PC-9 (cell line): ENCODE results near the gene PDE6B. TPM values are rescaled to one million over a fixed set of nuclear protein-coding genes. Genes with fewer than 3 reads are reported as not detected.

Experiments
- BruUV-seq: library from RNA; stranded (reverse); fragments of 400-500 nt; replicated peaks from 2 replicates; lab custom pipeline; 2021; lab: Mats Ljungman, UMichigan
- CTCF ChIA-PET: fragments of 300-600 bp; sonication (Branson Sonifier 250); formaldehyde crosslinking; loops from one replicate; lab custom pipeline; 2022; ENCODE audit warnings: antibody characterized with exemption; lab: Charles Lee
- POLR2A ChIA-PET: fragments of 300-600 bp; sonication (Branson Sonifier 250); formaldehyde crosslinking; loops from one replicate; lab custom pipeline; 2022; ENCODE audit warnings: antibody characterized with exemption; ENCODE audit not compliant: unreplicated experiment; lab: Charles Lee
- DNase-seq, 2 experiments: peaks; one replicate each; pipeline versions ENCODE4 v3.0.0 to v3.0.0-alpha.2; 2015 to 2022; ENCODE audit warnings: mixed read lengths in 1 of 2
- H2AFZ ChIP-seq: fragments of 200-600 bp; sonication (generic); 2 replicates; pipeline ENCODE4 v1.8.1; 2017; ENCODE audit warnings: antibody characterized with exemption
- H3F3A ChIP-seq: fragments of 200-600 bp; sonication (generic); 2 replicates; pipeline ENCODE4 v1.8.1; 2017; ENCODE audit warnings: antibody characterized with exemption, mild to moderate bottlenecking, low read depth; ENCODE audit not compliant: insufficient read depth
- H3K27ac ChIP-seq: fragments of 200-600 bp; sonication (generic); 2 replicates; pipeline ENCODE4 v1.6.1; 2016; ENCODE audit warnings: mixed run types
- H3K27me3 ChIP-seq: fragments of 200-600 bp; sonication (generic); 2 replicates; pipeline ENCODE4 v1.6.1; 2016; ENCODE audit warnings: low read depth, mixed run types; ENCODE audit not compliant: insufficient read depth
- H3K36me3 ChIP-seq: fragments of 200-600 bp; sonication (generic); 2 replicates; pipeline ENCODE4 v1.6.1; 2016; ENCODE audit warnings: low read depth, mixed run types
- H3K4me1 ChIP-seq: fragments of 200-600 bp; sonication (generic); replicated peaks from 2 replicates; pipeline ENCODE4 v1.6.1; 2016; ENCODE audit warnings: mixed run types; ENCODE audit not compliant: insufficient read depth
- H3K4me2 ChIP-seq: fragments of 200-600 bp; sonication (generic); 2 replicates; pipeline ENCODE4 v1.6.1; 2017; ENCODE audit warnings: mixed run types
- H3K4me3 ChIP-seq: fragments of 200-600 bp; sonication (generic); 2 replicates; pipeline ENCODE4 v1.6.1; 2016; ENCODE audit warnings: mixed run types
- H3K79me2 ChIP-seq: fragments of 200-600 bp; sonication (generic); 2 replicates; pipeline ENCODE4 v1.6.1; 2017; ENCODE audit warnings: low read depth, mixed run types
- H3K9me2 ChIP-seq: fragments of 200-600 bp; sonication (generic); 2 replicates; pipeline ENCODE4 v1.8.1; 2017; ENCODE audit warnings: mild to moderate bottlenecking; ENCODE audit not compliant: insufficient read depth
- H3K9me3 ChIP-seq: fragments of 200-600 bp; sonication (generic); 2 replicates; pipeline ENCODE4 v1.8.1; 2016; ENCODE audit warnings: low read depth; ENCODE audit not compliant: insufficient read depth
- H4K20me1 ChIP-seq: fragments of 200-600 bp; sonication (generic); 2 replicates; pipeline ENCODE4 v1.8.1; 2017; ENCODE audit not compliant: insufficient read depth
- EZH2 ChIP-seq: fragments of 200-600 bp; sonication (generic); IDR thresholded peaks from 2 replicates; pipeline ENCODE4 v1.8.0; 2017; ENCODE audit warnings: antibody characterized with exemption, low read depth
- intact Hi-C: fragments of 100-400 bp; cut with micrococcal nuclease; formaldehyde crosslinking; loops from one replicate; pipeline ENCODE4 v1.10.0; 2022; ENCODE audit not compliant: unreplicated experiment
- total RNA-seq: library from RNA; stranded (reverse); gene quantifications from 2 replicates; pipeline ENCODE4 v1.2.3, GENCODE V29; 2021
- TF ChIP-seq, protein P1 (sequence below): fragments of 200-600 bp; sonication (generic); conservative IDR thresholded peaks from 2 replicates; pipeline ENCODE4 v1.6.1; 2017; ENCODE audit warnings: mixed run types, antibody characterized with exemption, mild to moderate bottlenecking, moderate library complexity

The PDE6B gene
- total RNA-seq, 1 experiment from 2014 or later: 5.9 TPM

DNA sequence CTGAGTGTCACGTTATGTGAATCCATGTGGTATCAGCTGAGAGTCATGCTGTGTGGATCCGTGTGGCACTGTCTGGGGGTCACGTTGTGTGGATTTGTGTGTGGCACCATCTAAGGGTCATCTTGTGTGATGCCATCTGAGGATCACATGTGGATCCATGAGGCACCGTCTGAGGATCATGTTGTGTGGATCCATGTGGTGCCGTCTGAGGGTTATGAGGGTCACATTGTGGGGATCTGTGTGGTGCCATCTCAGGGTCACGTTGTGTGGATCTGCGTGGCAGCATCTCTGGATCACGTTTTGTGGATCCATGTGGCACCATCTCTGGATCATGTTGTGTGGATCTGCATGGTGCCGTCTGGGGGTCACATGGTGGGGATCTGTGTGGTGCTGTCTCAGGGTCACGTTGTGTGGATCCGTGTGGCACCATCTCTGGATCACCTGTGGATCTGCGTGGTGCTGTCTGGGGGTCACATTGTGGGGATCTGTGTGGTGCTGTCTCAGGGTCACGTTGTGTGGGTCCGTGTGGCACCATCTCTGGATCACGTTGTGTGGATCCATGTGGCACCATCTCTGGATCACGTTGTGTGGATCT lies 6.9 kb downstream of the PDE6B start:
- ChIA-PET POLR2A (no interaction called here), CTCF (no interaction called here)
- no peak for DNase-seq
- BruUV-seq: no TSS peak
- Histone ChIP-seq H3K4me2 (no peak overlapping the region), H3K79me2 (no peaks in the 10 kb centered on the region), H3K9me3 (no peaks in the 10 kb centered on the region), H3K4me1 (no peaks in the 10 kb centered on the region), H4K20me1 (no peaks in the 10 kb centered on the region), H3K9me2 (no peaks in the 10 kb centered on the region), H3K4me3 (no peak overlapping the region), H2AFZ (no peak overlapping the region), H3F3A (no peaks in the 10 kb centered on the region), H3K27me3 (peaks cover 83% of the 10 kb centered on the region), H3K36me3 (no peaks in the 10 kb centered on the region), H3K27ac (no peak overlapping the region)
- intact Hi-C loops: no loop called here
- TF ChIP-seq EZH2: no peak
- TF ChIP-seq, protein P1, sequence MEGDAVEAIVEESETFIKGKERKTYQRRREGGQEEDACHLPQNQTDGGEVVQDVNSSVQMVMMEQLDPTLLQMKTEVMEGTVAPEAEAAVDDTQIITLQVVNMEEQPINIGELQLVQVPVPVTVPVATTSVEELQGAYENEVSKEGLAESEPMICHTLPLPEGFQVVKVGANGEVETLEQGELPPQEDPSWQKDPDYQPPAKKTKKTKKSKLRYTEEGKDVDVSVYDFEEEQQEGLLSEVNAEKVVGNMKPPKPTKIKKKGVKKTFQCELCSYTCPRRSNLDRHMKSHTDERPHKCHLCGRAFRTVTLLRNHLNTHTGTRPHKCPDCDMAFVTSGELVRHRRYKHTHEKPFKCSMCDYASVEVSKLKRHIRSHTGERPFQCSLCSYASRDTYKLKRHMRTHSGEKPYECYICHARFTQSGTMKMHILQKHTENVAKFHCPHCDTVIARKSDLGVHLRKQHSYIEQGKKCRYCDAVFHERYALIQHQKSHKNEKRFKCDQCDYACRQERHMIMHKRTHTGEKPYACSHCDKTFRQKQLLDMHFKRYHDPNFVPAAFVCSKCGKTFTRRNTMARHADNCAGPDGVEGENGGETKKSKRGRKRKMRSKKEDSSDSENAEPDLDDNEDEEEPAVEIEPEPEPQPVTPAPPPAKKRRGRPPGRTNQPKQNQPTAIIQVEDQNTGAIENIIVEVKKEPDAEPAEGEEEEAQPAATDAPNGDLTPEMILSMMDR: no peak

DNA sequence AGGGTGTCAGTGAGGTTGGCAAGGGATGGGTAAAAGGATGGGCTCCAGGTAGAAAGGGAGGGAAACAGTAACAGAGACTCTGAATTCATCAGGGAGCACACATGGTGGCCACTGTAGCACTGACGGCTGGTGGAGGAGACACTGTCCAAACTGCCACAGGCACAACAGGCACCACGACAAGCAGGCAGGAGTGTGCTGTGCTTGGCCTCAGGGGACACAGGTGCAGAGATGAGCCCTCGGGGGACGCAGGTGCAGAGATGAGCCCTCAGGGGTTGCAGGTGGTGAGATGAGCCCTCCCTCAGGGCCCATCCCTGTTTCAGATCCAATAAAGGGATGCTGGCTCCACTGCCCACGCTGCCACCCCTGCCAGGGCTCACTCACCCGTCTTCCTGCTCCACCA lies 7.6 kb downstream of the PDE6B start:
- POLR2A ChIA-PET: no interaction called here
- no TSS peak for BruUV-seq
- Histone ChIP-seq H3K9me3 (no peaks in the 10 kb centered on the region), H3K36me3 (no peaks in the 10 kb centered on the region), H3K27ac (no peak overlapping the region), H3K4me2 (no peak overlapping the region), H3K9me2 (no peaks in the 10 kb centered on the region), H3K27me3 (peaks cover 86% of the 10 kb centered on the region), H4K20me1 (no peaks in the 10 kb centered on the region), H3K4me3 (no peak overlapping the region), H3F3A (no peaks in the 10 kb centered on the region), H3K79me2 (no peaks in the 10 kb centered on the region), H3K4me1 (no peaks in the 10 kb centered on the region), H2AFZ (no peak overlapping the region)
- intact Hi-C loops: no loop called here
- no peak for TF ChIP-seq EZH2
- TF ChIP-seq, protein P1: no peak
- CTCF ChIA-PET: no interaction called here
- DNase-seq: no peak

DNA sequence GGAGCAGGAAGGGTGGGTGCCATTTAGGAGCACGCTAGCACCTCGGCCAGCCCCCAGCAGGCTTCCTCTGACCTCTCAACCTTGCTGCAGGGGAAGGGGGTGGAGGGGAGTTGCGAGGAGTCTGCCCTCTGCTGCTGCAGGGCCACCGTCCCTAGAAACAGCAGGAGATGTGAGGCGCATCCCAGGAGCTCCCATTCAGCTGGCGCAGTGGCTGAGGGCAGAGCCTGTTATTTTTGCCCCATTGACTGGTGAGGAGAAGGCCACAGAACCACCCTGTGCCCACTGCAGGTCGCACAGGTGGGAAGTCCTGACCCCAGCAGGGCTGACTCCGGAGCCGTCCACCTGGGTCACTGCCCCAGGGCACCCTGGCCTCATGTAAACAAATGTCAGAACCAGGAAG lies 8.0 kb downstream of the PDE6B start:
- POLR2A ChIA-PET: no interaction called here
- no peaks in the 10 kb centered on the region for H3K9me2 ChIP-seq
- no peaks in the 10 kb centered on the region for H3F3A ChIP-seq
- H4K20me1 ChIP-seq: no peaks in the 10 kb centered on the region
- peaks cover 82% of the 10 kb centered on the region for H3K27me3 ChIP-seq
- no peak for TF ChIP-seq EZH2
- TF ChIP-seq, protein P1: no peak
- H3K27ac ChIP-seq: no peak overlapping the region
- H3K4me3 ChIP-seq: no peak overlapping the region
- no peaks in the 10 kb centered on the region for H3K36me3 ChIP-seq
- intact Hi-C loops: no loop called here
- no peak for DNase-seq
- BruUV-seq: no TSS peak
- CTCF ChIA-PET: no interaction called here
- no peak overlapping the region for H2AFZ ChIP-seq
- no peaks in the 10 kb centered on the region for H3K79me2 ChIP-seq
- H3K9me3 ChIP-seq: no peaks in the 10 kb centered on the region
- H3K4me1 ChIP-seq: no peaks in the 10 kb centered on the region
- H3K4me2 ChIP-seq: no peak overlapping the region
